Measurements from ENCODE around the gene TIMMDC1. TPM values are rescaled to one million over a fixed set of nuclear protein-coding genes. Genes with fewer than 3 reads are reported as not detected.

TIMMDC1 gene, protein sequence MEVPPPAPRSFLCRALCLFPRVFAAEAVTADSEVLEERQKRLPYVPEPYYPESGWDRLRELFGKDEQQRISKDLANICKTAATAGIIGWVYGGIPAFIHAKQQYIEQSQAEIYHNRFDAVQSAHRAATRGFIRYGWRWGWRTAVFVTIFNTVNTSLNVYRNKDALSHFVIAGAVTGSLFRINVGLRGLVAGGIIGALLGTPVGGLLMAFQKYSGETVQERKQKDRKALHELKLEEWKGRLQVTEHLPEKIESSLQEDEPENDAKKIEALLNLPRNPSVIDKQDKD
- total RNA-seq = 30.0 TPM

DNA sequence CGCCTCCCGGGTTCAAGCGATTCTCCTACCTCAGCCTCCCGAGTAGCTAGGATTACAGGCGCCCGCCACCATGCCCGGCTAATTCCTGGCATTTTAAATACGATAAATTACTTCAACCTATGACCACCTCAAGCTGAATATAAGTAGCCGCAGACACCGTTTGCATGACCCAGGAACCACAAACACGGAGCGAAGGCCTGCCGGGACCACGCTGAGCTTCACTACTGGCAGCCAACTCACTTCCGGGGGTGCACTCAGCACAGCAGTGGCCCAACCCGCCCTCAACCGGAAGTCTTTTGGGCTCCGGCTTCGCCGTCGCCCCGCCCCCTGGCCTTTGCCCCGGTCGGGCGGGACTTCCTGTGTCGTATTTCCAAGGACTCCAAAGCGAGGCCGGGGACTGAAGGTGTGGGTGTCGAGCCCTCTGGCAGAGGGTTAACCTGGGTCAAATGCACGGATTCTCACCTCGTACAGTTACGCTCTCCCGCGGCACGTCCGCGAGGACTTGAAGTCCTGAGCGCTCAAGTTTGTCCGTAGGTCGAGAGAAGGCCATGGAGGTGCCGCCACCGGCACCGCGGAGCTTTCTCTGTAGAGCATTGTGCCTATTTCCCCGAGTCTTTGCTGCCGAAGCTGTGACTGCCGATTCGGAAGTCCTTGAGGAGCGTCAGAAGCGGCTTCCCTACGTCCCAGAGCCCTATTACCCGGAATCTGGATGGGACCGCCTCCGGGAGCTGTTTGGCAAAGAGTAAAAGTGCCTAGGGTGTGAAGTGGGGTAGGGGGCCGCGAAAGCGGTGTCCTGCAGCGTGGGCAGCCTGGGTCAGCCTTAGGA is at the start of gene TIMMDC1:
TSS of gene TIMMDC1 (plus strand) at position 362 of the 826 bp plus-strand sequence. CDS start at position 549, 187 bp downstream.
- Histone ChIP-seq H3K36me3 (peaks cover 0 to under 1% of the 10 kb centered on the region in 2 donors), H3K27me3 (no peaks in the 10 kb centered on the region), H3K9me3 (no peaks in the 10 kb centered on the region), H3K27ac (peak within 1 kb of the TSS; percentile 77), H3K4me1 (peaks cover 36% of the 10 kb centered on the region), H3K4me3 (peak within 1 kb of the TSS; percentile 75 to 94)
- peak; percentile 97 to 98 for DNase-seq (ENCODE audit: extremely low spot score in 2 of 2)
- intact Hi-C loops (cut with DNase I) = no loop called here
- TF ChIP-seq, protein P1, sequence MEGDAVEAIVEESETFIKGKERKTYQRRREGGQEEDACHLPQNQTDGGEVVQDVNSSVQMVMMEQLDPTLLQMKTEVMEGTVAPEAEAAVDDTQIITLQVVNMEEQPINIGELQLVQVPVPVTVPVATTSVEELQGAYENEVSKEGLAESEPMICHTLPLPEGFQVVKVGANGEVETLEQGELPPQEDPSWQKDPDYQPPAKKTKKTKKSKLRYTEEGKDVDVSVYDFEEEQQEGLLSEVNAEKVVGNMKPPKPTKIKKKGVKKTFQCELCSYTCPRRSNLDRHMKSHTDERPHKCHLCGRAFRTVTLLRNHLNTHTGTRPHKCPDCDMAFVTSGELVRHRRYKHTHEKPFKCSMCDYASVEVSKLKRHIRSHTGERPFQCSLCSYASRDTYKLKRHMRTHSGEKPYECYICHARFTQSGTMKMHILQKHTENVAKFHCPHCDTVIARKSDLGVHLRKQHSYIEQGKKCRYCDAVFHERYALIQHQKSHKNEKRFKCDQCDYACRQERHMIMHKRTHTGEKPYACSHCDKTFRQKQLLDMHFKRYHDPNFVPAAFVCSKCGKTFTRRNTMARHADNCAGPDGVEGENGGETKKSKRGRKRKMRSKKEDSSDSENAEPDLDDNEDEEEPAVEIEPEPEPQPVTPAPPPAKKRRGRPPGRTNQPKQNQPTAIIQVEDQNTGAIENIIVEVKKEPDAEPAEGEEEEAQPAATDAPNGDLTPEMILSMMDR (IDR thresholded peaks at IDR 0.05) = peak in 1 of 3 experiments; percentile 27
- TF ChIP-seq POLR2AphosphoS5 (IDR thresholded peaks at IDR 0.05; ENCODE audit: insufficient read depth in 1 of 2, low read depth in 1 of 2) (peak; percentile 95 to 96), POLR2A (IDR thresholded peaks at IDR 0.05) (peak in 1 of 2 donors; percentile 20)

DNA sequence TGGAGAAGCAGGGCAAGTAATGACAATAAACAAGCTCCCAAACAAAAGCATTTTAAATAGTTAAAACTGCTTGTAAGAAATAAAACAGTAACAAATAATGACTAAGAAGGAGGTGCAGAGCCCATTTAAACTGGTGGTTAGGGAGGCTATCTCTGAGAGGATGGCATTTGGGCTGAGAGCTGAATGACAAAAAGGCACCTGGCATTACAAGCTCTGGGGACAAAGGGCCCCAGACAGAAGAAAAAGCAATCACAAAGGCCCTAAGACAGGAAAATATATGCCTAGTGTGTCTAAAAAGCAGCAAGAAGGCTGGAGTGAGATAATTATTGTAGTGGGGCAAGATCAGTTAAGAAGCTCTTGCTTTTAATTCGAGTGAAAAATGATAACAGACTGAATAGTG is 44.5 kb upstream of the TIMMDC1 start:
- Histone ChIP-seq H3K9me3 (no peaks in the 10 kb centered on the region), H3K4me3 (no peak overlapping the region), H3K4me1 (peaks cover 15% of the 10 kb centered on the region), H3K36me3 (peaks cover 0 to 64% of the 10 kb centered on the region in 2 donors), H3K27me3 (no peaks in the 10 kb centered on the region), H3K27ac (no peak overlapping the region)
- DNase-seq (ENCODE audit: extremely low spot score in 2 of 2) = no peak
- TF ChIP-seq POLR2AphosphoS5 (IDR thresholded peaks at IDR 0.05; ENCODE audit: insufficient read depth in 1 of 2, low read depth in 1 of 2) (no peak), POLR2A (IDR thresholded peaks at IDR 0.05) (no peak)
- TF ChIP-seq, protein P1 (IDR thresholded peaks at IDR 0.05) = no peak
- intact Hi-C loops (cut with DNase I) = no loop called here

DNA sequence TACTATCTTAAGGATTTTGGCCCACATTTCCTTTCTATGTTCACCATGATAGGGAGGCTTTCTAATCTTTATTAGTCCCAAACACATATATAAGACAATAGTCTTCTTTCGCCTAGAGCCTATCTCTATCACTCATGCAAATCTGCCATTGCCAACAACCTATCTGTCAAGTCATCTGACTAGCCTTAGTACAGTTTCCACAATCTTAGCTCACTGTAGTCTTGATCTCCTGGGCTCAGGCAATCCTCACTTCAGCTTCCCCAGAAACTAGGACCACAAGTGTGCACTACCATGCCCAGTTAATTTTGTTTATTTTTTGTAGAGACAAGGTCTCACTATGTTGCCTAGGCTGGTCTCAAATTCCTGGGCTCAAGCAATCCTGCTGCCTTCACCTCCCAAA is 41.9 kb upstream of the TIMMDC1 start:
- Histone ChIP-seq H3K4me1 (peaks cover 28% of the 10 kb centered on the region), H3K4me3 (no peak overlapping the region), H3K9me3 (no peaks in the 10 kb centered on the region), H3K27me3 (no peaks in the 10 kb centered on the region), H3K36me3 (peaks cover 0 to 65% of the 10 kb centered on the region in 2 donors), H3K27ac (no peak overlapping the region)
- intact Hi-C loops (cut with DNase I) = no loop called here
- DNase-seq (ENCODE audit: extremely low spot score in 2 of 2) = no peak
- TF ChIP-seq, protein P1 (IDR thresholded peaks at IDR 0.05) = no peak
- TF ChIP-seq POLR2AphosphoS5 (IDR thresholded peaks at IDR 0.05; ENCODE audit: insufficient read depth in 1 of 2, low read depth in 1 of 2) (no peak), POLR2A (IDR thresholded peaks at IDR 0.05) (no peak)

DNA sequence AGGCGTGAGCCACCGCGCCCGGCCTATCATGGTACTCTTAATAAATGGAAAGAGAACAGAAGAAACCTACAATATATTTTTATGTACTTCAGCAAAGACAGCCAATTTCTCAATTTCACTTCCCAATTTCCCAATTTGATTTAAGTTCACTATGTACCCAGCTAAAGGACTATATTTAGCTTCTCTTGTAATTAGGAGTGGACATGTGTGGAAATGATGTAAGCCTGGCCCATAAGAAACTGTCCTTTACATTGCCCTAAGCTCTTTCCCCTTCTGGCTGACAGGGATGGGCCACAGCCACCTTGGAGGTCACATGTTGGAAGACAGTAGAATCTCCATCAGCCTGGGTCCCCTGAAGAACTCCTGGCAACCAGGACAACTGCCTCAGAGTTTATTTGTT is 41.1 kb upstream of the TIMMDC1 start:
- Histone ChIP-seq H3K9me3 (no peaks in the 10 kb centered on the region), H3K4me1 (peaks cover 35% of the 10 kb centered on the region), H3K4me3 (no peak overlapping the region), H3K27ac (no peak overlapping the region), H3K27me3 (no peaks in the 10 kb centered on the region), H3K36me3 (peaks cover 0 to 66% of the 10 kb centered on the region in 2 donors)
- DNase-seq (ENCODE audit: extremely low spot score in 2 of 2) = no peak
- intact Hi-C loops (cut with DNase I) = no loop called here
- no peak for TF ChIP-seq POLR2AphosphoS5 (IDR thresholded peaks at IDR 0.05; ENCODE audit: insufficient read depth in 1 of 2, low read depth in 1 of 2)
- no peak for TF ChIP-seq POLR2A (IDR thresholded peaks at IDR 0.05)
- TF ChIP-seq, protein P1 (IDR thresholded peaks at IDR 0.05) = no peak
